ENCODE results near the gene RBM45. TPM values are rescaled to one million over a fixed set of nuclear protein-coding genes. Genes with fewer than 3 reads are reported as not detected.

The RBM45 gene
- polyA plus RNA-seq, 1 donor (not counting 4 experiments of a cell fraction or from before 2014, with no cell fraction given) = 19.1 TPM

- H3K4me3 ChIP-seq (ENCODE audit: control insufficient read depth in 2 of 3, extremely low read depth in 1 of 3, insufficient read depth in 2 of 3, low read depth in 1 of 3, low read length in 3 of 3) = no peak overlapping the region
- dilution Hi-C loops (cut with MboI; ENCODE audit: extremely low pct_ligation_motif_present, low sequenced_read_pairs) = no loop called here
- H3K27ac ChIP-seq (ENCODE audit: control insufficient read depth, insufficient read depth, low read length) = no peak overlapping the region
- H3K27me3 ChIP-seq (ENCODE audit: control insufficient read depth, extremely low read depth, insufficient read depth, low read length) = no peaks in the 10 kb centered on the region
- H3K9me3 ChIP-seq (ENCODE audit: control insufficient read depth, low read depth, low read length) = no peaks in the 10 kb centered on the region
- H3K9ac ChIP-seq (ENCODE audit: control insufficient read depth, extremely low read depth, insufficient read depth, low read length) = no peak overlapping the region
- H3K79me2 ChIP-seq (ENCODE audit: control insufficient read depth, insufficient read depth, low read length) = no peaks in the 10 kb centered on the region
- no peaks in the 10 kb centered on the region for H3K36me3 ChIP-seq (ENCODE audit: control insufficient read depth in 2 of 2, extremely low read depth in 1 of 2, insufficient read depth in 2 of 2, low read length in 2 of 2)
- no peaks in the 10 kb centered on the region for H3K4me1 ChIP-seq (ENCODE audit: control insufficient read depth, extremely low read depth, insufficient read depth, low read length)
- H4K20me1 ChIP-seq (ENCODE audit: control insufficient read depth, extremely low read depth, insufficient read depth, low read length) = no peaks in the 10 kb centered on the region
- H3K9me1 ChIP-seq (ENCODE audit: control insufficient read depth, extremely low read depth, insufficient read depth, low read length) = no peaks in the 10 kb centered on the region
- no peak for FAIRE-seq
- TF ChIP-seq CTCF (optimal IDR thresholded peaks at IDR 0.05 in 1 of 3, IDR thresholded peaks at IDR 0.05 in 1 of 3, conservative IDR thresholded peaks at IDR 0.05 in 1 of 3; ENCODE audit: extremely low read depth in 1 of 3, insufficient read depth in 2 of 3, low read length in 3 of 3) = no peak
- TF ChIP-seq EZH2 (IDR thresholded peaks at IDR 0.05; ENCODE audit: low read length) = no peak
- H3K4me2 ChIP-seq (ENCODE audit: control insufficient read depth, extremely low read depth, insufficient read depth, low read depth, low read length) = no peak overlapping the region
- no peak for DNase-seq (ENCODE audit: low read depth, low spot score)
- no peak overlapping the region for H2AFZ ChIP-seq (ENCODE audit: control insufficient read depth, low read length)
These were observed 18.8 kb upstream of the RBM45 start for GRCh38 chr2:178093471-178093870.

GRCh38 chr2:178101321-178102079, 10.7 kb upstream of the RBM45 start:
- Histone ChIP-seq H3K4me2 (ENCODE audit: control insufficient read depth, extremely low read depth, insufficient read depth, low read depth, low read length) (no peak overlapping the region), H3K79me2 (ENCODE audit: control insufficient read depth, insufficient read depth, low read length) (no peaks in the 10 kb centered on the region), H3K9me1 (ENCODE audit: control insufficient read depth, extremely low read depth, insufficient read depth, low read length) (no peaks in the 10 kb centered on the region), H3K9me3 (ENCODE audit: control insufficient read depth, low read depth, low read length) (no peaks in the 10 kb centered on the region), H3K27me3 (ENCODE audit: control insufficient read depth, extremely low read depth, insufficient read depth, low read length) (no peaks in the 10 kb centered on the region), H2AFZ (ENCODE audit: control insufficient read depth, low read length) (no peak overlapping the region), H3K4me1 (ENCODE audit: control insufficient read depth, extremely low read depth, insufficient read depth, low read length) (no peaks in the 10 kb centered on the region), H3K27ac (ENCODE audit: control insufficient read depth, insufficient read depth, low read length) (no peak overlapping the region), H3K9ac (ENCODE audit: control insufficient read depth, extremely low read depth, insufficient read depth, low read length) (no peak overlapping the region), H3K36me3 (ENCODE audit: control insufficient read depth in 2 of 2, extremely low read depth in 1 of 2, insufficient read depth in 2 of 2, low read length in 2 of 2) (no peaks in the 10 kb centered on the region), H3K4me3 (ENCODE audit: control insufficient read depth in 2 of 3, extremely low read depth in 1 of 3, insufficient read depth in 2 of 3, low read depth in 1 of 3, low read length in 3 of 3) (no peak overlapping the region), H4K20me1 (ENCODE audit: control insufficient read depth, extremely low read depth, insufficient read depth, low read length) (no peaks in the 10 kb centered on the region)
- FAIRE-seq (no peak), DNase-seq (ENCODE audit: low read depth, low spot score) (no peak)
- dilution Hi-C loops (cut with MboI; ENCODE audit: extremely low pct_ligation_motif_present, low sequenced_read_pairs) = no loop called here
- TF ChIP-seq EZH2 (IDR thresholded peaks at IDR 0.05; ENCODE audit: low read length) (no peak), CTCF (optimal IDR thresholded peaks at IDR 0.05 in 1 of 3, IDR thresholded peaks at IDR 0.05 in 1 of 3, conservative IDR thresholded peaks at IDR 0.05 in 1 of 3; ENCODE audit: extremely low read depth in 1 of 3, insufficient read depth in 2 of 3, low read length in 3 of 3) (no peak)
